HepG2 (cell line): ENCODE measurements around the gene CCT4. TPM values are rescaled to one million over a fixed set of nuclear protein-coding genes. Genes with fewer than 3 reads are reported as not detected.
A peak's percentile ranks its signal among the peaks of the same experiment; 100 is the strongest.

Source experiments
- ATF7 ChIP-seq, 2 experiments: fragments of 450-650 bp in 1 of 2; sonication (generic) in 1 of 2; formaldehyde crosslinking in 1 of 2; IDR thresholded peaks; 2 replicates each; pipeline versions ENCODE4 v1.4.0 to v1.6.1; 2016 to 2020; ENCODE audit warnings: antibody characterized with exemption in 1 of 2, mild to moderate bottlenecking in 1 of 2, missing genetic modification reagents in 1 of 2
- ATRX ChIP-seq: sonication (generic); formaldehyde crosslinking; IDR thresholded peaks from 2 replicates; pipeline ENCODE4 v1.4.0; 2020; ENCODE audit warnings: missing genetic modification reagents, borderline replicate concordance
- DRAP1 ChIP-seq: IDR thresholded peaks from 2 replicates; pipeline ENCODE4 v1.6.1; 2016; ENCODE audit warnings: missing genetic modification reagents, missing compliant biosample characterization
- EEA1 ChIP-seq: sonication (generic); formaldehyde crosslinking; IDR thresholded peaks from 2 replicates; pipeline ENCODE4 v1.5.1; 2020; ENCODE audit warnings: mild to moderate bottlenecking, missing genetic modification reagents, borderline replicate concordance
- FOXA1 ChIP-seq, 2 experiments: fragments of 450-650 bp in 1 of 2; sonication (generic) in 1 of 2; formaldehyde crosslinking in 1 of 2; IDR thresholded peaks; 2 replicates each; pipeline versions ENCODE4 v1.4.0 to v1.6.1; 2016 to 2020; ENCODE audit warnings: missing genetic modification reagents in 1 of 2
- GFI1 ChIP-seq: sonication (generic); formaldehyde crosslinking; IDR thresholded peaks from 2 replicates; pipeline ENCODE4 v1.5.0; 2020; ENCODE audit warnings: missing genetic modification reagents, mild to moderate bottlenecking, borderline replicate concordance
- MAFK ChIP-seq, 2 experiments: IDR thresholded peaks in 1 of 2; conservative IDR thresholded peaks in 1 of 2; 2 replicates each; pipeline ENCODE4 v1.6.1; 2011; ENCODE audit warnings: improper control_type of control experiment in 2 of 2, low read length in 2 of 2
- PHF21A ChIP-seq: sonication (generic); formaldehyde crosslinking; IDR thresholded peaks from 2 replicates; pipeline ENCODE4 v1.5.0; 2020; ENCODE audit warnings: mild to moderate bottlenecking, missing genetic modification reagents
- RORA ChIP-seq: sonication (generic); formaldehyde crosslinking; IDR thresholded peaks from 2 replicates; pipeline ENCODE4 v1.5.0; 2020; ENCODE audit warnings: mild to moderate bottlenecking, missing genetic modification reagents, moderate library complexity
- SKI ChIP-seq: fragments of 450-650 bp; IDR thresholded peaks from one replicate; pipeline ENCODE4 v1.6.1; 2018; ENCODE audit warnings: mild to moderate bottlenecking; ENCODE audit not compliant: partially characterized antibody
- SP5 ChIP-seq: IDR thresholded peaks from 2 replicates; pipeline ENCODE4 v1.6.1; 2016; ENCODE audit warnings: low read depth, borderline replicate concordance
- STAG1 ChIP-seq: sonication (generic); formaldehyde crosslinking; IDR thresholded peaks from 2 replicates; pipeline ENCODE4 v1.4.0; 2020; ENCODE audit warnings: missing genetic modification reagents
- TAF15 ChIP-seq: fragments of 200-400 bp; formaldehyde crosslinking; IDR thresholded peaks from one replicate; pipeline ENCODE4 v1.6.1; 2018; ENCODE audit warnings: mild to moderate bottlenecking, low read depth, low read length; ENCODE audit not compliant: poor library complexity, severe bottlenecking
- THAP9 ChIP-seq: sonication (generic); formaldehyde crosslinking; IDR thresholded peaks from 2 replicates; pipeline ENCODE4; 2020; ENCODE audit warnings: missing genetic modification reagents, mild to moderate bottlenecking, borderline replicate concordance
- ZKSCAN1 ChIP-seq: fragments of 150-350 bp; IDR thresholded peaks from 2 replicates; pipeline ENCODE4 v1.6.1; 2014; ENCODE audit warnings: low read length
- ZMYM2 ChIP-seq: sonication (generic); formaldehyde crosslinking; IDR thresholded peaks from 2 replicates; pipeline ENCODE4 v1.8.0; 2022; ENCODE audit warnings: mild to moderate bottlenecking, missing genetic modification reagents
- ZNF136 ChIP-seq: sonication (generic); formaldehyde crosslinking; IDR thresholded peaks from 2 replicates; pipeline ENCODE4 v1.8.1; 2022; ENCODE audit warnings: low read depth, mild to moderate bottlenecking, moderate library complexity, missing genetic modification reagents
- ZNF235 ChIP-seq: sonication (generic); formaldehyde crosslinking; IDR thresholded peaks from 2 replicates; pipeline ENCODE4 v1.8.1; 2023; ENCODE audit warnings: mild to moderate bottlenecking, missing genetic modification reagents, borderline replicate concordance
- ZNF333 ChIP-seq: sonication (generic); formaldehyde crosslinking; IDR thresholded peaks from 2 replicates; pipeline ENCODE4 v1.4.0; 2020; ENCODE audit warnings: mild to moderate bottlenecking, missing genetic modification reagents, borderline replicate concordance
- ZNF335 ChIP-seq: sonication (generic); formaldehyde crosslinking; IDR thresholded peaks from 2 replicates; pipeline ENCODE4 v1.4.0; 2020; ENCODE audit warnings: missing genetic modification reagents
- ZNF709 ChIP-seq: sonication (generic); formaldehyde crosslinking; IDR thresholded peaks from 2 replicates; pipeline ENCODE4 v1.5.0; 2020; ENCODE audit warnings: mild to moderate bottlenecking, missing genetic modification reagents
- ZNF713 ChIP-seq: sonication (generic); formaldehyde crosslinking; IDR thresholded peaks from 2 replicates; pipeline ENCODE4 v1.4.0; 2020; ENCODE audit warnings: mild to moderate bottlenecking, missing genetic modification reagents
- ZSCAN22 ChIP-seq: sonication (generic); formaldehyde crosslinking; IDR thresholded peaks from 2 replicates; pipeline ENCODE4 v1.4.0; 2020; ENCODE audit warnings: mild to moderate bottlenecking, missing genetic modification reagents
- polyA plus RNA-seq, 8 experiments: library from polyadenylated mRNA; depleted of rRNA in 3 of 8; stranded (reverse) in 7 of 8; unstranded in 1 of 8; fragments of >200 nt; fragmentation: Illumina TruSeq in 4 of 8; extraction: Trizol in 4 of 8; gene quantifications; 2 replicates each; pipeline versions ENCODE4 v1.2.1 to v1.2.3, GENCODE V29; 2011 to 2016; ENCODE audit warnings: low read depth in 4 of 8, missing spikeins in 1 of 8, mixed read lengths in 1 of 8; ENCODE audit not compliant: insufficient read depth in 1 of 8
- total RNA-seq, 5 experiments: library from RNA; depleted of rRNA; stranded (reverse); fragments of >200 nt; fragmentation: Illumina TruSeq; extraction: Trizol; gene quantifications; 2 replicates each; pipeline ENCODE4 v1.2.3, GENCODE V29; 2016; ENCODE audit warnings: low read depth in 1 of 5
- TF ChIP-seq, protein P1 (sequence below): sonication (generic); formaldehyde crosslinking; IDR thresholded peaks from 2 replicates; pipeline ENCODE4 v1.4.0; 2020; ENCODE audit warnings: missing genetic modification reagents
- TF ChIP-seq, protein P2 (sequence below): sonication (generic); formaldehyde crosslinking; IDR thresholded peaks from 2 replicates; pipeline ENCODE4 v1.5.0; 2020; ENCODE audit warnings: missing genetic modification reagents

The CCT4 gene
- total and polyA plus RNA-seq, 2 of the 13 experiments (the other 11 are each of a cell fraction or from before 2014, with no cell fraction given), result 138 to 340 TPM

DNA sequence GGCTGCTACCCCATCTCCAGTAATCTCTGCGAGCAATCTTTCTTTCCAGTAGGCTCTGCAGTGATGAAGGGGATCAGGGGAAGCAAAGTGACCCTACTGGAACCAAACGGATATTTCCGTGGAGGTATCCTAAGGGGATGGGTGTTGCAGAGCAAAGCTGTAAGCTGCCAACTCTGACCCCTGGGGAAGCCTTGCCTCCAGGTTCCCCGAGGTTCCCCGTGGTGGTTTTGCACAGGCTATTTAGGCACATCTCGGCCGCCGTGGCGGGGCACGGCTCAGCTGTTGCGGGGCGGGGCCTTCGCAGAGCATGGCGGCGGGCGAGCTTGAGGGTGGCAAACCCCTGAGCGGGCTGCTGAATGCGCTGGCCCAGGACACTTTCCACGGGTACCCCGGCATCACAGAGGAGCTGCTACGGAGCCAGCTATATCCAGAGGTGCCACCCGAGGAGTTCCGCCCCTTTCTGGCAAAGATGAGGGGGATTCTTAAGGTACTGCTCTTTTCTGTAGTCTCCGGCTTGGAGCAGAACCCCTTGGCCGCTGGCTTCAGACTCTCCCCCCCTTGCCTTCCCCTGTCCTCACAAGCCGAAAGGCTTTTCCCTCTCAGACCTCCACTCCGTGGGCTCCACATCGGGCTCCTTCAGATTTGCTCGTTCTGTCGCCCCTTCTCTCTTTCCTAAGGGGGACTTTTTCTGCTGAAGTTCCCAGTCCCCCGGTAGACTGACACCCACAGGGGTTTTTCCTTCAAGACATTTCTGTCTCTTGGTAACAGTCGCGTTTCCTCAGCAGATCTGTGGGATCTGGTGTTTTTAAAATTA is 17.1 kb upstream of the CCT4 start, which contains the start of gene COMMD1 (continued):
- no peak for TF ChIP-seq MAFK (conservative IDR thresholded peaks at IDR 0.05 in 1 of 2, IDR thresholded peaks at IDR 0.05 in 1 of 2; ENCODE audit: low read length in 2 of 2)
- TF ChIP-seq, protein P1, sequence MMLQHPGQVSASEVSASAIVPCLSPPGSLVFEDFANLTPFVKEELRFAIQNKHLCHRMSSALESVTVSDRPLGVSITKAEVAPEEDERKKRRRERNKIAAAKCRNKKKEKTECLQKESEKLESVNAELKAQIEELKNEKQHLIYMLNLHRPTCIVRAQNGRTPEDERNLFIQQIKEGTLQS (CRISPR knock-in tag), result no peak
- TF ChIP-seq, protein P2, sequence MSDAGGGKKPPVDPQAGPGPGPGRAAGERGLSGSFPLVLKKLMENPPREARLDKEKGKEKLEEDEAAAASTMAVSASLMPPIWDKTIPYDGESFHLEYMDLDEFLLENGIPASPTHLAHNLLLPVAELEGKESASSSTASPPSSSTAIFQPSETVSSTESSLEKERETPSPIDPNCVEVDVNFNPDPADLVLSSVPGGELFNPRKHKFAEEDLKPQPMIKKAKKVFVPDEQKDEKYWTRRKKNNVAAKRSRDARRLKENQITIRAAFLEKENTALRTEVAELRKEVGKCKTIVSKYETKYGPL (CRISPR knock-in tag), result no peak
- no peak for TF ChIP-seq FOXA1 (IDR thresholded peaks at IDR 0.05)
- TF ChIP-seq FOXA1 (CRISPR knock-in tag; IDR thresholded peaks at IDR 0.05), result no peak; the same call in 1 of the 2 replicates
- no peak for TF ChIP-seq ZMYM2 (CRISPR knock-in tag)
- 0 out of 2 replicates have a peak, but pooled peaks have one; percentile 16 for TF ChIP-seq STAG1 (CRISPR knock-in tag)
- TF ChIP-seq ATRX (CRISPR knock-in tag), result no peak
- peak; percentile 97 for TF ChIP-seq ZNF335 (CRISPR knock-in tag)
- TF ChIP-seq GFI1 (CRISPR knock-in tag), result no peak
- TF ChIP-seq SKI, result no peak
- no peak for TF ChIP-seq ATF7 (IDR thresholded peaks at IDR 0.05)
- TF ChIP-seq ATF7 (CRISPR knock-in tag; IDR thresholded peaks at IDR 0.05), result no peak
- peak; percentile 93 for TF ChIP-seq THAP9 (CRISPR knock-in tag)
- 0 out of 2 replicates have a peak, but pooled peaks have one; percentile 33 for TF ChIP-seq ZSCAN22
- peak; percentile 69 for TF ChIP-seq PHF21A (CRISPR knock-in tag)
- no peak for TF ChIP-seq ZNF713 (CRISPR knock-in tag)
- TF ChIP-seq TAF15, result no peak
- TF ChIP-seq ZNF709, result peak; percentile 93
- no peak for TF ChIP-seq ZKSCAN1
- peak; percentile 87; the same call in 1 of the 2 replicates for TF ChIP-seq SP5 (CRISPR knock-in tag)
- TF ChIP-seq ZNF235, result 0 out of 2 replicates have a peak, but pooled peaks have one; percentile 36
- TF ChIP-seq ZNF333 (CRISPR knock-in tag), result peak; percentile 65; the same call in 1 of the 2 replicates
- peak; percentile 95 for TF ChIP-seq DRAP1 (CRISPR knock-in tag)
- no peak for TF ChIP-seq RORA (CRISPR knock-in tag)
- TF ChIP-seq ZNF136 (CRISPR knock-in tag), result peak; percentile 93; the same call in 1 of the 2 replicates
- TF ChIP-seq EEA1, result peak; percentile 74; the same call in 1 of the 2 replicates
